Measurements from ENCODE around the gene ALDH4A1.

DNA sequence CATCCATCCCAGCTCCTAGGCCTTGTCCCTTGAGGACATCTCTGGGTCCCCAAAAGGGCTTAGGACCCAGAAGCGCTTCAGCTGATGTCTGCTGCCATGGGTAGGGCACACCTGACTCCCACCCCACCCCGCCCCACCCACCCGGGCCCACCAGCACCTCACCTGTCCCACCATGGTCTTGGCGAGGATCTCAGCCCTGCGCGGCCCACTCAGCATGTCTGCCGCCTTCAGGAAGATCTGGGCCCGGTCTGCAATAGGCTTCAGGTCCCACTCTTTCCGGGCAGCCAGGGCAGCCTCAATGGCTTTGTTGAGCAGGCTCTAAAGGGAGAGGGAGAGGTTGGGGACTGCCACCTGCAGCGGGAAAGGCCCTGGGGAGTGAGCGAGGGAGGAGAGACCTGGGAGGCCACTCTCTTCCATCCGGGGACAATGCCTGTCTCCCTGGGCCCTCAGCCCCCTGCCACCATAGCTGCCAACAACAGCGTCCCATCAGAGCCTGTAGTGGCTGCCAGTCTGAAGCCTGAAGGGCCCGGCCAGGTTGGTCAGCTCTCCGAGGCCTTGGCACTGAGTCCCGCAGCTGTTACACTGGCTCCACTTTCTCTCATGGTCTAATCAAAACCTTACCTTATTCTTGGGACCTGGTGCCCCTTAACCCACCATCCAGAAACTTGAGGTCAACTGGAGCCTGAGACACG is 16.9 kb downstream of the ALDH4A1 start:
- TF ChIP-seq CTCF (IDR thresholded peaks at IDR 0.05) = no peak
- no peak for TF ChIP-seq POLR2A (IDR thresholded peaks at IDR 0.05)
